Activated CD4-positive, alpha-beta T cell treated with anti-CD3 and anti-CD28 coated beads, Interleukin-2, amount 50 U/mL, for 16 hours (primary cell): ENCODE measurements around the gene EPB41L4B.
"Not testable (repeated sequence)": the region's sequence is repeated elsewhere in the genome, so short reads cannot be mapped to it uniquely, and the experiment has no call there.

Source experiments
- DNase-seq: peaks from one replicate; pipeline ENCODE4 v3.0.0-alpha.2; 2020

The EPB41L4B gene

DNA sequence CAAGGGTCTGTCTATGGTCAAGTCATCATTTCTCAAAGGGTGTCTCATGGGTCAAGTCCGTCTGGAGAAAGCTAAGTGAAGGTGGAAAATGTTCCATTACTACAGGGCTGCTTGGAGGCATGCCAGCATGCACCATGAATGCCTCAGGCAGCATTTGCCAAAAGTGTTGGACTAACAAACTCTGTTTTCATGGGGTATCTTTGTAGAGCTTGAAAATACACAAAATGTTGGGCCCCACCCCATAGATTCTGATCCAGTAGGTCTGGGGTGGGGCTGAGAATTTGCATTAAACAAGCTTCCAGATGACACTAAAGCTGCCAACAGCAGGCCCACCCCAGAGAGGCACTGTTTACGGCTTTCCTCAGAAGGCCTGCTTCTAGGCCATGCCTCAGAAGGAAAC, 78.8 kb downstream of the EPB41L4B start:
- no peak for DNase-seq

DNA sequence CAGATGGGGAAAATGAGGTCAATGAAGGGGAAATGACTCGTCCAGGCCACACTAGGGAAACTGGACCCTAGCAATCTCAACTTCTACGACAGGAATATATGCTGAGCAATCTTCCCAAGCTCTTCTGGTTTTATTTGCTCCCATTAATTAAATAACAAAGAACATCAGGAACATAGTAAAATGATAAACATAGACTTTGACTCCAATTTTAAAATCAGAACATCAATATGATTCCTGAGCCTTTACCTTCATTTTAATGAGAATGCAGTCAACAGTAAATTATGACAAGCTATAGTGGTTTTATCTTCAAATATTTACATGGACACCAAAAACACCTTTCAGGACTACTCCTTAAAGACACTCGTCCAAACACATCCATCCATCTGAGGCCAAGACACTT, 79.7 kb downstream of the EPB41L4B start:
- DNase-seq: no peak

GRCh38 chr9:109239240-109239639, 81.6 kb downstream of the EPB41L4B start:
- no peak for DNase-seq

DNA sequence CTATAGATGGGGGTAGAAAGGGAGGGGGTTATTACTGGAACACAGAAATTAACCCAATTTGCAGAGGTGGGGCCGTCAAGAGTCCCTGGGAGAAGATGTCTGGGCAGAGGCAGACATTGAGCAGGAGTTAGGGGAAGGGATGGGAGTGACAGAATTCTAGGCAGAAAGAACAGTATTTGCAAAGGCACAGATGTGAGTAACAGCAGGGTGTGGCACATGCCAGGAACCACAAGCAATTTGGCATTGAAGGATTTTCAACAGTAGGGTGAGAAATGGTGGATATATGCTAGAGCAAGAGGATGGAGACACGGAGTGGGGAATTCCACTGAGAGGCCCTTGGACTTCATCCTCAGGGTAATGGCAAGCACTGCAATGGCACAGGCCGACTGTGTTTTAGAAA, 82.2 kb downstream of the EPB41L4B start:
- no peak for DNase-seq

GRCh38 chr9:109238125-109238524, 82.7 kb downstream of the EPB41L4B start:
- no peak for DNase-seq

- no peak for DNase-seq
These were observed 88.2 kb downstream of the EPB41L4B start for GRCh38 chr9:109232449-109233237.

- DNase-seq: no peak
These were observed 89.3 kb downstream of the EPB41L4B start for GRCh38 chr9:109231593-109231992.

GRCh38 chr9:109230277-109230676, 90.6 kb downstream of the EPB41L4B start:
- no peak for DNase-seq

GRCh38 chr9:109229682-109230081, 91.2 kb downstream of the EPB41L4B start:
- DNase-seq: no peak

- no peak for DNase-seq
These were observed 92.7 kb downstream of the EPB41L4B start for GRCh38 chr9:109228093-109228642.

DNA sequence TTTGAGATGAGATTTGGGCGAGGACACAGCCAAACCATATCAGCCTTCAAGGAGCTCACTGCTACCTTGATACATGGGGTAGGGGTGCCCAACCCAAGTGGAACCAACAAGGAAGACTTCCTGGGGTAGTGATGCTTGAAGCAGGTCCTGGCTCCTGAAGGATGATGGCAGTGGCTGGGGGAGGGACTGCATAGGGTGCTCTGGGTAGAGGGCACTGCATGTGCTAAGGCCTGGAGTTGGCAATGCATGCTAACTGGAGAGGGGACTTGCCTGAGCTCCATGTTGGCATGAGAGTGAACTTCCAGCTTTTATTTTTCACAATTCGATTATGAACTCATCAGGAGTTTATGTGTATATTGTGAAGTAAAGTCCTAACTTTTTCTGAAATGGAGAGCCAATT, 95.2 kb downstream of the EPB41L4B start:
- no peak for DNase-seq

- DNase-seq: no peak
These were observed 96.1 kb downstream of the EPB41L4B start for GRCh38 chr9:109224751-109225150.

- DNase-seq: not testable (repeated sequence)
These were observed 102.6 kb downstream of the EPB41L4B start for GRCh38 chr9:109218242-109218641.

DNA sequence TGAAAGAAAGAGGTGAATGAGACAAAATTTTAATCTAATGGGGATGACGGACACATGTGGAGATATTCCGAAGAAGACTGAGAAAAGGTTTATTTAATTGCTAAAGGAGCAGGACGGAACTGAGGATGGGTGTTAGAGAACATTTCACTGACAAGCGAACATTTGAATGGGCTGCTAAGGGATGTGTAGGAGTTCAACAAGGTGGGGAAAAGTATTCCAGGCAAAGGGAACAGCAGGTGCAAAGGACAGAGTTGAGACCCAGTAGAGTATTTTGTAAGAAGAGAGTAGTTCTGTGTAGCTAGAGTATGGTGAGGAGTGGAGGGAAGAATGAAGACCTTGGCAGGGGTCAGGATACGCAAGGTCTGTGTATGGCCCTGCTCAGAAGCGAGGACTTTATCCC, 106.4 kb downstream of the EPB41L4B start:
- no peak for DNase-seq

DNA sequence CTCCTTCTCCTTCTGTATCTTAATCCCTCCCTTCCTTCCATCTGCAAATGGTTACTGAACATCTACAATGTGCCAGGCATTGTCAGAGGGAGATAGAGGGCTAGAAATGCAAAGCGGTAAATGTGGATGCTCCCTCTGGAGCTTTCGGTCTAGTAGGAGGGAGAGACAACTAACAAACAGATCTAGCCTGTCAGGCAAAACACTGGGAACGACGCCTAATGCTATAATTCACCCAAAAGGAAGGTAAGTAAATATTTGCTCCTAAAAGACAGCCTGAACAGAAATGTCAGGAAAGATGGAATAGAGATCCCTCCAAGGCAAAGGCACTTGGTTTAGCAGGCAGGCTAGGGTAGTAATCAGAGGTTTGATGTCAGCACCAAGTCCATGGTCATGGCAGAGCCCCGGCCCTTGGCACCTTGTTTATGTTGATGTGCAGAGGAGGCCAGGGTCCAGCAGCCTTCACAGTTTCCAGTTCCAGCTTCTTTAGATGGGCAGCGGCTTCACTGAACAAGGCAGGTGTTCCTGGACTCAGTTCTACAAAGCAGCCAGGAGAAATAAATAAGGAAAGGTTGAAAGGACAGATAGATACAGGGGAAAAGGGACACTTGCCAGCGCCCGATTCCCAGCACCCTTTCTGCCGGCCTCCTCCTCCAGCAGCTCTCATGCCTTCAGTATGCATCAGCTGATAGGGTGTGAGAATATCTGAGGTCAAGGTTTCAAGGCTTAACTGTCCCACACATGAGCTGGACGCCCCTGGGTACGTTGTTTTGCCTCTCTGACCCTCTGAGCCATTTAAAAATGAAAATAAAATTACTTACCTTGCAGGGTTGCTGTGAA, 107.4 kb downstream of the EPB41L4B start:
- DNase-seq: no peak

DNA sequence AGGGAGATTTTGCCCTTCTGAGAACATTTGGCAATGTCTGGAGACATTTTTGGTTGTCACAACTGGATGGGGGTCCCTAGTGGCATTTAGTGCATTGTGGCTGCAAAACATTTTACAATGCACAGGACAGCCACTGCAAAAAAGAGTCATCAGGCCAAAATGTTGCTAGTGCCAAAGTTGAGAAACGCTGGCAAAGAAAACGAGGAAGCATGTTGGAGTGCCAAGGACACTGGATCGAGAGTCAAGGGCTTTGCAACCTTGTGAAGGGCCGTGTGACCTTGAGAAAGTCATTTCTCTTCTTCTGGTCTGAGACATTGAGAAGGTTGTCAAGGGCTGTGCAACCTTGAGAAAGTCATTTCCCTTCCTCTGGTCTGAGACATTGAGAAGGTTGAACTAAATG, 108.1 kb downstream of the EPB41L4B start:
- DNase-seq: no peak

- no peak for DNase-seq
These were observed 114.2 kb downstream of the EPB41L4B start for GRCh38 chr9:109206670-109207069.

DNA sequence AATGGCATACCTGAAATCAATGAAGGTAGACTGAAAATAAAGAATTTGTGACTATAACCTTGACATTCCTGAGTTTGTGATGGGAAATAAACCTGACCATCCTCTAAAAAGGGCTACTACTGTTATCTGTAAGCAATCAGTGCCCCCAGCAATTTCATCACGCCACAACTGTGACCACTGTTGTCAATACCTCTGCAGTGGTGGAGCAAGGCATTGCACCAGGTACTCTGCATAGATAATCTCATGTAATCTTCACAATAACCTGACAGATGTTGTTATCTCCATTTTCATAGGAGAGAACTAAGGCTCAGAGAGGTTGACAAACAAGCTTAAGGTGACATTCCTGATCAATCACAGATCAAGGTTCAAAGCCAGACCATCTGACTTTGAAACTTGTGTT, 115.3 kb downstream of the EPB41L4B start:
- DNase-seq: no peak

- DNase-seq: no peak
These were observed 117.0 kb downstream of the EPB41L4B start for GRCh38 chr9:109203761-109204360.

- DNase-seq: no peak
These were observed 121.2 kb downstream of the EPB41L4B start for GRCh38 chr9:109199676-109200075.

GRCh38 chr9:109198736-109199382, 122.0 kb downstream of the EPB41L4B start:
- DNase-seq: peak; percentile 16

GRCh38 chr9:109193974-109194556, 126.8 kb downstream of the EPB41L4B start:
- no peak for DNase-seq
